Posterior cingulate gyrus (tissue), 11 donors: Measurements from ENCODE around the gene DNAJC19.

ENCODE experiments used
- DNase-seq, 10 donors: peaks; one replicate each; pipeline versions ENCODE4 v3.0.0 to v3.0.0-alpha.2; 2020 to 2021; ENCODE audit warnings: mixed read lengths in 3 of 10
- intact Hi-C: fragments of 100-400 bp; cut with DNase I; formaldehyde crosslinking; loops from one replicate; pipeline ENCODE4 v1.15.1; 2023

Gene DNAJC19

GRCh38 chr3:180962530-180962929 lies 27.0 kb downstream of the DNAJC19 start:
- DNase-seq: no peak
- intact Hi-C loops: no loop called here

- intact Hi-C loops: no loop called here
- DNase-seq: no peak
Measured at GRCh38 chr3:180961552-180961951, 28.0 kb downstream of the DNAJC19 start.

- intact Hi-C loops: no loop called here
- DNase-seq: no peak
Measured at GRCh38 chr3:180961087-180961486, 28.4 kb downstream of the DNAJC19 start.

- no peak for DNase-seq
- intact Hi-C loops: no loop called here
Measured at GRCh38 chr3:180959691-180960090, 29.8 kb downstream of the DNAJC19 start.

GRCh38 chr3:180947761-180948390 lies 41.7 kb downstream of the DNAJC19 start:
- no peak for DNase-seq
- intact Hi-C loops: no loop called here

GRCh38 chr3:180940826-180941225 lies 48.7 kb downstream of the DNAJC19 start:
- intact Hi-C loops: no loop called here
- DNase-seq: no peak

- intact Hi-C loops: no loop called here
- no peak for DNase-seq
Measured at GRCh38 chr3:180934638-180935037, 54.9 kb downstream of the DNAJC19 start.
